ENCODE results near the gene S100A10. TPM values are rescaled to one million over a fixed set of nuclear protein-coding genes. Genes with fewer than 3 reads are reported as not detected.

Gene S100A10
- total RNA-seq, 1 donor from 2014 or later: 316 TPM

DNA sequence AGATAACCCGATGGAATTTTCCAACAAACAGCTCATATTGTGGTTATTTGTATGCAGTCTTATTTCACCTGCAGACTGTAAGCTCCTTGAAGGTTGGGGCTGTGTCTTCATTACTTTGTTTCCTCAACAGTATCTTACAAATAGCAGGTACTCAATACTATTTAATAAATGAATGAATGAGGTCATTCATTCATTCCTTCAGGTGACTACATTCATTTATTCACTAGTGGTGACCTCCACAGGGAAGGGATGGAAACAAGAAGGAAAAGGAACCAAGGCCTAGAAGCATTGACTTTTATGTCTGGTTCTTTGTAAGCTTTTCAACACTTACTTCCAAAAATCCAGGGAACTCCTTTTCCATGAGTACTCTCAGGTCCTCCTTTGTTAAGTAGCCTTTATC is 7.9 kb downstream of the S100A10 start:
- H3K36me3 Mint-ChIP-seq: peaks cover 21% of the 10 kb centered on the region
- no peak overlapping the region for H3K4me3 Mint-ChIP-seq
- H3K27me3 Mint-ChIP-seq: no peaks in the 10 kb centered on the region
- no peaks in the 10 kb centered on the region for H3K9me3 Mint-ChIP-seq
- peaks cover 30% of the 10 kb centered on the region for H3K4me1 Mint-ChIP-seq (ENCODE audit: unreplicated experiment)
- TF ChIP-seq, protein P1, sequence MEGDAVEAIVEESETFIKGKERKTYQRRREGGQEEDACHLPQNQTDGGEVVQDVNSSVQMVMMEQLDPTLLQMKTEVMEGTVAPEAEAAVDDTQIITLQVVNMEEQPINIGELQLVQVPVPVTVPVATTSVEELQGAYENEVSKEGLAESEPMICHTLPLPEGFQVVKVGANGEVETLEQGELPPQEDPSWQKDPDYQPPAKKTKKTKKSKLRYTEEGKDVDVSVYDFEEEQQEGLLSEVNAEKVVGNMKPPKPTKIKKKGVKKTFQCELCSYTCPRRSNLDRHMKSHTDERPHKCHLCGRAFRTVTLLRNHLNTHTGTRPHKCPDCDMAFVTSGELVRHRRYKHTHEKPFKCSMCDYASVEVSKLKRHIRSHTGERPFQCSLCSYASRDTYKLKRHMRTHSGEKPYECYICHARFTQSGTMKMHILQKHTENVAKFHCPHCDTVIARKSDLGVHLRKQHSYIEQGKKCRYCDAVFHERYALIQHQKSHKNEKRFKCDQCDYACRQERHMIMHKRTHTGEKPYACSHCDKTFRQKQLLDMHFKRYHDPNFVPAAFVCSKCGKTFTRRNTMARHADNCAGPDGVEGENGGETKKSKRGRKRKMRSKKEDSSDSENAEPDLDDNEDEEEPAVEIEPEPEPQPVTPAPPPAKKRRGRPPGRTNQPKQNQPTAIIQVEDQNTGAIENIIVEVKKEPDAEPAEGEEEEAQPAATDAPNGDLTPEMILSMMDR (conservative IDR thresholded peaks at IDR 0.05): no peak
- no peak overlapping the region for H3K27ac Mint-ChIP-seq
- DNase-seq (ENCODE audit: extremely low spot score, unreplicated experiment): no peak

DNA sequence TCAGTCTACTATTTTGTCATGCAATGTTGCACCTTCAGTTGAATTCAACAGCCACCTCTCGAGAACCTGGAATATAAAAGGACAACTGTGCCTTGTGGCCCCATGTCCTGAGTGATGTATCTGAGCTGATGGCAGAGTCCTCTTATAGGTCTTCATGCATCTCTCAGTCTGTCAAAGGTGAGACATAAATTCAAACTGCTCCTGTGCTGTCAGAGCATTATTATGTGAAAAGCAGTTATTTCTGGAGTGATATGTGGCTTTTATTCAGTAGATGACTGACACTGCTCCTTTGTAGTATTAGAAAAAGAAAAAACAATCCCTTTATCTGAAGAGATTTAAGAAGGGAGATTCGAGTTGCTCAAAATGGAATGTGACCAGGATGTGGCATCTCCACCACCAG is 8.4 kb downstream of the S100A10 start:
- Mint-ChIP-seq H3K27ac (no peak overlapping the region), H3K9me3 (no peaks in the 10 kb centered on the region), H3K36me3 (peaks cover 21% of the 10 kb centered on the region), H3K27me3 (no peaks in the 10 kb centered on the region), H3K4me1 (ENCODE audit: unreplicated experiment) (peaks cover 30% of the 10 kb centered on the region), H3K4me3 (no peak overlapping the region)
- no peak for DNase-seq (ENCODE audit: extremely low spot score, unreplicated experiment)
- TF ChIP-seq, protein P1 (conservative IDR thresholded peaks at IDR 0.05): no peak

DNA sequence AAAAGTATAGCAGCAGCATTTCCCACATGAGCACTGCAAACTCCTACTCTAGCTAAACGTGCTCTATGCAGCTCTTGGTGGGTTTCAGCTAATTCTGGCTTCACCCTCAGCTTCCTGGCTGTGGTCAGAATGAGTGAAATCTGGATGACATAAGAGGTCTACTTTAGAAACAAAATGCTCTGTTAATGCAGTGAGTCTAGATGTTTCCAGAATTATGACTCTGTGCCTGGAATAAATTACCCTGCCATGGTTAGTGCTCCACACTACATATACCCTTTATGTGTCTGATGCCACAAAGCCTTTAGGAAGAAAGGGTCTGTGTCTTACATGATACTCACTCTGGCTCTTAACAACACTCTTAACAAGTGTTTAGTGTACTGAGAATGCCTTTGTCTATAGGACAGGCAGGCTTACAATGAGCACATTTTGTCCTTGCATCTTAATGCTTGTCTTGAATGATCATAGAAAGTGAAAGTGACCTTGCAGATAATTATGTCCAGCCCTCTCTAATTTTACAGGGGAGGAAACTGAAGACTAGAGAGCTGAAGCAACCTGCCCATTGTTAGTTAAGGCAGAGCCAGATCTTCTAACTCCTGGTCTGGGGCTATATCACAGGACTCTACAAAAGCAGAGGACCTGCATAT is 9.2 kb downstream of the S100A10 start:
- Mint-ChIP-seq H3K27ac (peak overlapping the region; percentile 44), H3K27me3 (no peaks in the 10 kb centered on the region), H3K4me1 (ENCODE audit: unreplicated experiment) (peaks cover 33% of the 10 kb centered on the region), H3K4me3 (no peak overlapping the region), H3K36me3 (peaks cover 21% of the 10 kb centered on the region), H3K9me3 (no peaks in the 10 kb centered on the region)
- no peak for DNase-seq (ENCODE audit: extremely low spot score, unreplicated experiment)
- TF ChIP-seq, protein P1 (conservative IDR thresholded peaks at IDR 0.05): no peak

DNA sequence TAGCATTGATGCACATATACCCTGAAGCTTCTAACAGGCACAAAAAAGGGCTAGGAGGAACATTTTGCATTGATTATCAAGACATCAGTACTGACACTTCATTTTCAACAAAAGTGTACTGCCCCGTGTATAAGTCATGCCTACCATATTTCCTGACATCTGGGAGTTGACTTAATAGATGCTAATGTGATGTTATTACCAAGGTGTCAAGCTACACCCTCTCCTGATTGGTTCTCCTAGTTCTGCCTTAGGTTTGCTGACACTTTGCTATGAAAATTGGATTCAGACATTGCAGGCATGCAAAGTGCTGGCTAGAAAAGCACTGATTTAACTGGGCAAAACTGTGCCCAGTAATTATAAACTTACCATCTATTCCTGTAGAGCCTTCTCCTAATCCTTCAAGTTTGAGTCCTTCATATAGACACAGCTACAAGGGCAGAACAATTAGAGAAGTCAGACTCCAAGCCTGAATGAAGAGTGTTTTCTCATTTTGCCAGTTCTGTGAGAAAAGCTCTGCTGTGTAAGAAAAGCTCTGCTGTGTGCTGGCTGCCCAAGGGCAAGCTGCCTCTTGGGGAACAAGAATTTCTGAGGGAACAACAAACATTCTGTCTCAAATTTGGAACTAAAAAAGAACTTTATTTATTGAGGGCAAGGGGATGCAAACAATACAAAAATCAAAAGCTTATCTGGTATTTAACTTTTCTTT is 11.2 kb downstream of the S100A10 start:
- H3K36me3 Mint-ChIP-seq: peaks cover 21% of the 10 kb centered on the region
- TF ChIP-seq, protein P1 (conservative IDR thresholded peaks at IDR 0.05): no peak
- no peaks in the 10 kb centered on the region for H3K9me3 Mint-ChIP-seq
- H3K4me3 Mint-ChIP-seq: peak overlapping the region; percentile 20
- H3K27ac Mint-ChIP-seq: peak overlapping the region; percentile 73
- DNase-seq (ENCODE audit: extremely low spot score, unreplicated experiment): no peak
- H3K4me1 Mint-ChIP-seq (ENCODE audit: unreplicated experiment): peaks cover 32% of the 10 kb centered on the region
- H3K27me3 Mint-ChIP-seq: peaks cover 3% of the 10 kb centered on the region

DNA sequence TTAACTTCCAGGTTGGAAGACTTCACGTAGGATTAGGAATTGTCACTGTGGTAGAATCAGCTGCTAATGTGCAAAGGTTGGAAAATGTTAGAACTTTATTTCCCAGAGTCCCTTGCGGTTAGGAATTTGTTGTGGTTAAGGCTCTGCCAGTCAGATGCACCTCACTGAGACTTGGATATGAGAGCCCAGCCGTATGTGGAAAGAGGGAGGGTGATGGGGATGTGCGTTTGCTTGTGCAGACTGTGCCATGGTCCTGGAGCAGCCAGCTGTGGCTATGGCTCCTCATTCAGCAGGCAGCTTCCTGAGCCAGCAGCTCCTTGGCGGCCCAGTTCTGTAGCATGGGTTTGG is 12.5 kb downstream of the S100A10 start:
- H3K4me1 Mint-ChIP-seq (ENCODE audit: unreplicated experiment): peaks cover 32% of the 10 kb centered on the region
- peak overlapping the region; percentile 71 for H3K27ac Mint-ChIP-seq
- no peak for DNase-seq (ENCODE audit: extremely low spot score, unreplicated experiment)
- peak overlapping the region; percentile 35 for H3K4me3 Mint-ChIP-seq
- H3K9me3 Mint-ChIP-seq: no peaks in the 10 kb centered on the region
- H3K27me3 Mint-ChIP-seq: peaks cover 3% of the 10 kb centered on the region
- TF ChIP-seq, protein P1 (conservative IDR thresholded peaks at IDR 0.05): no peak
- H3K36me3 Mint-ChIP-seq: peaks cover 17% of the 10 kb centered on the region
